Astrocyte (in vitro differentiated cells and primary cell): ENCODE results near the gene PRKG1. TPM values are rescaled to one million over a fixed set of nuclear protein-coding genes. Genes with fewer than 3 reads are reported as not detected.
A peak's percentile ranks its signal among the peaks of the same experiment; 100 is the strongest.
"Not testable (repeated sequence)": the region's sequence is repeated elsewhere in the genome, so short reads cannot be mapped to it uniquely, and the experiment has no call there.

ENCODE experiments used
- DNase-seq: peaks from one replicate; pipeline ENCODE4 v3.0.0-alpha.2; 2010; ENCODE audit warnings: low read depth
- FAIRE-seq: peaks from 2 replicates; lab custom pipeline; 2011; peaks lifted over from hg19 to GRCh38; lab: Jason Lieb, UNC
- H2AFZ ChIP-seq: 2 replicates; pipeline ENCODE4 v1.6.0; 2012; ENCODE audit warnings: low read depth, low read length, inconsistent platforms
- H3K27ac ChIP-seq: 2 replicates; pipeline ENCODE4 v1.5.1; 2011; ENCODE audit warnings: low read depth, low read length, inconsistent platforms
- H3K27me3 ChIP-seq: 2 replicates; pipeline ENCODE4 v1.6.0; 2011; ENCODE audit warnings: low read length, inconsistent platforms; ENCODE audit not compliant: insufficient read depth
- H3K36me3 ChIP-seq: 2 replicates; pipeline ENCODE4 v1.5.1; 2011; ENCODE audit warnings: low read length, inconsistent platforms; ENCODE audit not compliant: insufficient read depth
- H3K4me1 ChIP-seq: 2 replicates; pipeline ENCODE4 v1.5.1; 2011; ENCODE audit warnings: low read length, inconsistent platforms; ENCODE audit not compliant: insufficient read depth
- H3K4me2 ChIP-seq: 2 replicates; pipeline ENCODE4 v1.6.0; 2012; ENCODE audit warnings: low read length, inconsistent platforms
- H3K4me3 ChIP-seq: 2 replicates; pipeline ENCODE4 v1.5.1; 2011; ENCODE audit warnings: low read depth, mild to moderate bottlenecking, low read length, inconsistent platforms; ENCODE audit not compliant: insufficient read depth
- H3K79me2 ChIP-seq: 2 replicates; pipeline ENCODE4 v1.6.0; 2012; ENCODE audit warnings: mild to moderate bottlenecking, low read length, inconsistent platforms; ENCODE audit not compliant: insufficient read depth
- H3K9ac ChIP-seq: 2 replicates; pipeline ENCODE4 v1.6.0; 2012; ENCODE audit warnings: mild to moderate bottlenecking, low read length, inconsistent platforms
- H3K9me3 ChIP-seq: 2 replicates; pipeline ENCODE4 v1.5.1; 2012; ENCODE audit warnings: low read depth, mild to moderate bottlenecking, low read length, inconsistent platforms; ENCODE audit not compliant: insufficient read depth
- H4K20me1 ChIP-seq: 2 replicates; pipeline ENCODE4 v1.6.0; 2012; ENCODE audit warnings: low read length, inconsistent platforms; ENCODE audit not compliant: insufficient read depth
- H3K27ac Mint-ChIP-seq: one replicate; pipeline ENCODE4 v1.8.0; 2021; ENCODE audit warnings: mild to moderate bottlenecking, mixed read lengths; ENCODE audit not compliant: unreplicated experiment
- H3K27me3 Mint-ChIP-seq: one replicate; pipeline ENCODE4 v1.8.0; 2021; ENCODE audit warnings: low read depth, mixed read lengths; ENCODE audit not compliant: unreplicated experiment
- H3K36me3 Mint-ChIP-seq: one replicate; pipeline ENCODE4 v1.8.0; 2021; ENCODE audit warnings: low read depth, mixed read lengths; ENCODE audit not compliant: unreplicated experiment
- H3K4me1 Mint-ChIP-seq: one replicate; pipeline ENCODE4 v1.8.0; 2021; ENCODE audit warnings: low read depth, mixed read lengths; ENCODE audit not compliant: unreplicated experiment
- H3K4me3 Mint-ChIP-seq: one replicate; pipeline ENCODE4 v1.8.0; 2021; ENCODE audit warnings: mild to moderate bottlenecking, moderate library complexity, mixed read lengths; ENCODE audit not compliant: unreplicated experiment
- H3K9me3 Mint-ChIP-seq: one replicate; pipeline ENCODE4 v1.8.0; 2021; ENCODE audit warnings: mild to moderate bottlenecking, mixed read lengths; ENCODE audit not compliant: unreplicated experiment
- CTCF ChIP-seq: IDR thresholded peaks from 2 replicates; pipeline ENCODE4 v1.5.1; 2011; ENCODE audit warnings: low read depth, mild to moderate bottlenecking, inconsistent platforms, low read length, moderate library complexity; ENCODE audit not compliant: insufficient read depth
- EZH2 ChIP-seq: IDR thresholded peaks from 2 replicates; pipeline ENCODE4 v1.6.1; 2012; ENCODE audit warnings: mild to moderate bottlenecking, low read length, inconsistent platforms; ENCODE audit not compliant: insufficient read depth
- total RNA-seq: library from RNA; stranded (reverse); gene quantifications from 2 replicates; pipeline ENCODE4 v1.2.1, GENCODE V29; 2021

Gene PRKG1
- total RNA-seq, 1 donor from 2014 or later: 3.1 TPM

- Histone ChIP-seq H3K9ac (no peak overlapping the region), H4K20me1 (no peaks in the 10 kb centered on the region), H3K36me3 (no peaks in the 10 kb centered on the region), H3K79me2 (no peaks in the 10 kb centered on the region), H2AFZ (no peak overlapping the region), H3K4me1 (no peaks in the 10 kb centered on the region), H3K27me3 (no peaks in the 10 kb centered on the region), H3K4me2 (no peak overlapping the region), H3K9me3 (no peaks in the 10 kb centered on the region), H3K27ac (no peak overlapping the region), H3K4me3 (no peak overlapping the region)
- no peak for TF ChIP-seq EZH2
- TF ChIP-seq CTCF: no peak
- DNase-seq (peak; percentile 17), FAIRE-seq (no peak)
- Mint-ChIP-seq H3K36me3 (peaks cover 2% of the 10 kb centered on the region), H3K27ac (no peak overlapping the region), H3K27me3 (no peaks in the 10 kb centered on the region), H3K9me3 (peaks cover 3% of the 10 kb centered on the region), H3K4me3 (no peak overlapping the region), H3K4me1 (peaks cover 5% of the 10 kb centered on the region)
Measured at GRCh38 chr10:51162002-51162401, 87.7 kb downstream of the PRKG1 start.

GRCh38 chr10:51163380-51164049, 89.2 kb downstream of the PRKG1 start:
- H3K4me2 ChIP-seq, H3K27ac ChIP-seq, H3K79me2 ChIP-seq, H3K36me3 ChIP-seq, H3K27ac Mint-ChIP-seq, H3K4me3 Mint-ChIP-seq, DNase-seq, H3K9me3 Mint-ChIP-seq, H3K27me3 ChIP-seq, H3K9ac ChIP-seq, H3K27me3 Mint-ChIP-seq, FAIRE-seq, H3K9me3 ChIP-seq, H3K4me3 ChIP-seq, H4K20me1 ChIP-seq, H2AFZ ChIP-seq, H3K4me1 ChIP-seq, H3K36me3 Mint-ChIP-seq, H3K4me1 Mint-ChIP-seq: not testable (repeated sequence)

- Histone ChIP-seq H3K79me2 (no peaks in the 10 kb centered on the region), H4K20me1 (no peaks in the 10 kb centered on the region), H3K4me3 (no peak overlapping the region), H3K27ac (no peak overlapping the region), H3K36me3 (no peaks in the 10 kb centered on the region), H3K9me3 (no peaks in the 10 kb centered on the region), H3K4me1 (no peaks in the 10 kb centered on the region), H2AFZ (no peak overlapping the region), H3K4me2 (no peak overlapping the region), H3K9ac (no peak overlapping the region), H3K27me3 (no peaks in the 10 kb centered on the region)
- DNase-seq (no peak), FAIRE-seq (no peak)
- Mint-ChIP-seq H3K36me3 (peaks cover 1% of the 10 kb centered on the region), H3K27me3 (no peaks in the 10 kb centered on the region), H3K27ac (no peak overlapping the region), H3K4me3 (no peak overlapping the region), H3K9me3 (peaks cover 3% of the 10 kb centered on the region), H3K4me1 (peaks cover 3% of the 10 kb centered on the region)
- no peak for TF ChIP-seq EZH2
- TF ChIP-seq CTCF: no peak
Measured at GRCh38 chr10:51168086-51168815, 94.0 kb downstream of the PRKG1 start.
